HG03575 (cell line): ENCODE measurements around the gene TRAFD1.

Experiments
- ATAC-seq: cut with Tn5 transposase; IDR thresholded peaks from one replicate; pipeline ENCODE4 v1.9.1; 2021; ENCODE audit not compliant: unreplicated experiment, insufficient number of reproducible peaks, low FRiP score; ENCODE audit errors: extremely low read depth

TRAFD1 gene

DNA sequence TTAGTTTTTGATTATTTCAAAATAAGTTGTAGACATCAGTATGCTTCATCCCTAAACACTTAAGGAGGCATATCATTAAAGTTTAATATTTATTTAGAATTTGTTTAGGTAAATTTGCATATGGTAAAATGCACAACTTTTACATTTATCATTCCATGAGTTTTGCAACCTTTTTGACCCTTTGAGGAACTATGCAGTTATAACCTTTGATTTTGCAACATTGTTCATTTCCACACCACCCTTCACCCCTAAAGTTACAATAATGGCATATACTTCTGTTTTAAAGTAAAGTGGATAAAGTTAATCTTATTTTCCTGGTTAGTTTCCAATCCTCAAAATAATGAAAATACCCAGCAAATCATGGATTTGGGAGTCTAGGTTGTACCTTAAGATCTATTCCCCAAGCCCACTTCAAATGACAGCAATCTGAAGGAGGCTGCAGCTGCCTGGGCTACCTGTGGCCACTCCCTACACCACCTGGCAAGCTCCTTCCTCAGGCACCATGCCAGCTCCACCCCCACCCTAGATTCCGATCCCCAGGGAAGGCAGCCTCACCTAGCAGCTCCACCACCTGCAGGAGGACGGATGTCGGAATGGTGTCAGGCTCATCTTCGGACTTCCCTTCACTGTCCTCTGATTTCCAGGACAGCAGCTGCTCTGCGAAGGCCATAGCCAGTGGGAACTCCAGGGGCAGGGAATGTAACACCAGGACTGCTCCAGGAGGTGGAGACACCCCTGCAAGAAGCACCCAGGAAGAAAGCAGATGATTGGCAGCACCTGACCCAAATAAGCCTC, 65.1 kb downstream of the TRAFD1 start:
- ATAC-seq = no peak

GRCh38 chr12:112191201-112191600, 65.8 kb downstream of the TRAFD1 start:
- no peak for ATAC-seq

DNA sequence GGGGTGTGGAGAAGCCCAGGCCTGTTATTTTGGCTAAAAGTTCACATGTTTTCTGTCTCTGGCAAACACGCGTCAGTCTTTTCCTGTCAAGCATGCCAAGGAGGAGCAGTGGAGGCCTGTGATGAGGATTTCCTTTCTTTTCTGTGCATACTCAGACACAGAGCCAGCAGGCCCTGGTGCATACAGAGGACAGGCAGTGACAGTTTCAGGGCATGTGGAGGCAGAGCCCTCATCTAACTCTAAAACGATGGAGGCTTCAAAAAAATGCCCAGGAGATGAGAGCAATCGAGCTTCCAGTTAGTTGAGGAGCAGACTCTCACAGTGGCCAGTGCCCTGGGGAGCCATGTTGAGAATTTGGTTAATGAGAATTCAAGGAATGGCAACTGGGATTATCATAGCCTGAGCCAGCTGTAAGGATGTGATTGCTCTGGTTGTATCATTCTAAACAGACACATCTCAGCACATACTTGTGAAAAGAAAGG, 66.5 kb downstream of the TRAFD1 start:
- ATAC-seq = no peak

- no peak for ATAC-seq
These were observed 67.1 kb downstream of the TRAFD1 start for GRCh38 chr12:112192475-112192874.

DNA sequence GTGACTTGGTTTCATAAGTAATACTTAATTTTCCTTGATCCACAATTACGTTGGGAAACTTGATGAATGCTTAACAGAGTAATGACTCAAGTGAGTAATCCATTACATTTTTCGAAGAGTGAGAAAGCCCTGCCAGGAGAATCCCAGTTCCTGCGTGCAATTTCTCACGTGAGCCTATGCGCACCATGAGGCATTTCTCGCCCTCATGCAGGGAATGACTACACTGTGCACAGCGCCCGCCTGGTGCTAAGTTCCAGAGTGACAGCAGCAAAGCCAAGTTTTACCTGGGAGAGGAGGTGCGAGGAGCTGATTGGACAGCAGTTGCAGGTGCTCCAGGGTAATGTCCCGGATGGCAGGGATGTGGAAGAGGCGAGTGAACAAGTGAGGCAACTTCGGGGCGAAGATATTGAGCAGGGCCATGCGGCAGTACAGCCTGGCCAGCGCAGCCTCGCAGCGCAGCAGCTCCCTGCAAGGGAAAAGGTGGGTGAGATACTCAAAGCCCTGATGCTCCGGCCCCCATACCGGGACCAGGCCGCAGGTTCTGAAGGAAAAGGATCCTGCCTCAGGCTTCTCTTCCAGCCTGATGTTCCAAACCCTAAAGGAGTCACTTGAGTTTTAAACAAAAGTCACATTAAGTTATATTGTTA, 69.4 kb downstream of the TRAFD1 start:
- ATAC-seq = no peak

DNA sequence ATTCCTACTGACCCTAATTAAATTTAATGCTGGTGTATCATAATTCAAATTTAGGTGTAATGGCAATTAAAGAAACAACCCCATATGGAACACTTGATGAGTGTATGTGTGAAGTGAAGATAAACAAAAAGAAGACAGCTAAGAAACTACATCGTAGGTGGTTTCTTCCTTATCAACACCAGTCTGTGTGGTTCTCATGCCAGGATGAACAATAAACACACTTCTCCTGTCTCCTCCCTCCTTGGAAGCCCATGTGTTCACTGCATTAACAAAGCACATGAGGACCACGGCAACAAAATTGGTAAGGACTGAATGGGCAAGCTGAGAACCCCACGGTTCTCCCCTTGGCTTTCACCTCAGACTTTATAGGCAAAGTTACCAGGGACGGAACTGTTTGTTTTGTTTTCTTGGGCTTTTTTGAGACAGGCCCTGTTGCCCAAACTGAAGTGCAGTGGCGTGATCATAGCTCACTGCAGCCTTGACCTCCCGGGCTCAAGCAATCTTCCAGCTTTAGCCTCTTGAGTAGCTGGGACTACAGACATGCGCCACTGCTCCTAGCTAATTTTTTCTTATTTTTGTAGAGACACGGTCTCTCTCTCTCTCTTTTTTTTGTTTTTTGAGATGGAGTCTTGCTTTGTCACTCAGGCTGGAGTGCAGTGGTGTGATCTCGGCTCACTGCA, 71.0 kb downstream of the TRAFD1 start:
- no peak for ATAC-seq

DNA sequence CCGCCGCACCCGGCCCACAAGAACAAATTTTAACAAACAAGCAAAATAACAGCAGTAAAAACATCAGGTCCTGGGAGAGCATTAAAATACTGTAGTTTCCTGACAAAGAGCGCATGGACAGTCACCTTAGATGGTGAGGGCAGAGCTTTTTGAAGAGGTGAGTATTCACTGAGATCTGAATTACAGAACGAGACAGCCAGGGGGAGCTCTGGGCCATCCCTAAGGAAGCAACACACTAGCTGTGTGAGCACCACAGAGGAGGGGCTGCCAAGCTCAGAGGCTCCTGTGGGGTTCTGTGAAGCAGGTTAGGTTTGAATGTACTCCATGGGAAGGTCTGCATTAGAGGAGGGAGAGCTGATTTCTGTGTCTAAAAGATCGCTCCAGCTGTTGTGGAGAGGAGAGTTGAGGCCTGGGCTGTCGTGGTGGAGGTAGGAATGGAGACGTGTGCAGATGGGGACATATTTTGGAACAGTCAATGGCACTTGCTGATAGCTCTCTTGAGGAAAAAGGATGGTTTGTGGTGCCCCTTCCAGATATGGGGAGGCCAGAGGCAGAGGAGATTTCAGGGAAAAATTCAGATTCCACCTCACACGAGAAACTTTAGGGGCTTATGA, 72.9 kb downstream of the TRAFD1 start:
- no peak for ATAC-seq

GRCh38 chr12:112199136-112199535, 73.8 kb downstream of the TRAFD1 start:
- no peak for ATAC-seq
